Tibial artery (tissue), 4 donors: Measurements from ENCODE around the gene SCN1B.
"Not testable (repeated sequence)": the region's sequence is repeated elsewhere in the genome, so short reads cannot be mapped to it uniquely, and the experiment has no call there.

ENCODE experiments used
- DNase-seq, 2 donors: peaks; one replicate each; pipeline ENCODE4 v3.0.0-alpha.2; 2019
- H3K27ac ChIP-seq, 2 donors: fragments of 200-600 bp; sonication (generic) in 1 of 2; 1 replicate in 1 of 2; 2 replicates in 1 of 2; pipeline ENCODE4 v1.5.1; 2018 to 2019; ENCODE audit warnings: mild to moderate bottlenecking in 1 of 2
- H3K27me3 ChIP-seq, 2 donors: fragments of 200-600 bp; sonication (generic) in 1 of 2; one replicate each; pipeline versions ENCODE4 v1.5.1 to v1.6.0; 2016 to 2019
- H3K36me3 ChIP-seq, 3 donors: fragments of 200-600 bp; sonication (generic) in 2 of 3; one replicate each; pipeline ENCODE4 v1.5.1; 2016 to 2019; ENCODE audit warnings: mild to moderate bottlenecking in 2 of 3
- H3K4me1 ChIP-seq, 4 donors: fragments of 200-600 bp; sonication (generic) in 2 of 4; 1 replicate in 3 of 4; 2 replicates in 1 of 4; pipeline ENCODE4 v1.5.1; 2016 to 2019
- H3K4me3 ChIP-seq, 2 donors: fragments of 200-600 bp; sonication (generic) in 1 of 2; 1 replicate in 1 of 2; 2 replicates in 1 of 2; pipeline ENCODE4 v1.5.1; 2018 to 2019; ENCODE audit warnings: mild to moderate bottlenecking in 2 of 2
- H3K9me3 ChIP-seq, 3 donors: fragments of 200-600 bp; sonication (generic) in 1 of 3; one replicate each; pipeline ENCODE4 v1.5.1; 2016 to 2019
- CTCF ChIP-seq, 2 experiments: fragments of 200-600 bp in 1 of 2; fragments of 450-650 bp in 1 of 2; IDR thresholded peaks; one replicate each; pipeline ENCODE4 v1.5.1; 2017 to 2019; ENCODE audit warnings: antibody characterized with exemption in 2 of 2, mild to moderate bottlenecking in 1 of 2, moderate library complexity in 1 of 2
- intact Hi-C: fragments of 100-400 bp; cut with DNase I; formaldehyde crosslinking; loops from one replicate; pipeline ENCODE4 v1.15.0; 2023; ENCODE audit warnings: low total_unique reads

Gene SCN1B

GRCh38 chr19:34994643-34995541 lies 35.4 kb upstream of the SCN1B start:
- no peak for TF ChIP-seq CTCF (IDR thresholded peaks at IDR 0.05)
- H3K27me3 ChIP-seq: peaks cover 0 to 2% of the 10 kb centered on the region in 2 donors
- H3K4me3 ChIP-seq: no peak overlapping the region
- peaks cover 0 to 20% (median 16%) of the 10 kb centered on the region in 4 donors for H3K4me1 ChIP-seq
- H3K27ac ChIP-seq: peak overlapping the region; percentile 59 to 62
- DNase-seq: peak; percentile 49 to 79
- intact Hi-C loops: no loop called here
- no peaks in the 10 kb centered on the region for H3K9me3 ChIP-seq
- no peaks in the 10 kb centered on the region for H3K36me3 ChIP-seq

GRCh38 chr19:34995551-34995950 lies 34.7 kb upstream of the SCN1B start:
- intact Hi-C loops: no loop called here
- peaks cover 0 to 20% (median 16%) of the 10 kb centered on the region in 4 donors for H3K4me1 ChIP-seq
- H3K36me3 ChIP-seq: no peaks in the 10 kb centered on the region
- TF ChIP-seq CTCF (IDR thresholded peaks at IDR 0.05): no peak
- no peak for DNase-seq
- peak overlapping the region in 1 of 2 donors; percentile 62 for H3K27ac ChIP-seq
- no peaks in the 10 kb centered on the region for H3K27me3 ChIP-seq
- no peak overlapping the region for H3K4me3 ChIP-seq
- H3K9me3 ChIP-seq: no peaks in the 10 kb centered on the region

GRCh38 chr19:34997071-34997617 lies 33.1 kb upstream of the SCN1B start:
- no peaks in the 10 kb centered on the region for H3K27me3 ChIP-seq
- intact Hi-C loops: no loop called here
- DNase-seq: no peak
- no peak overlapping the region for H3K27ac ChIP-seq
- no peaks in the 10 kb centered on the region for H3K36me3 ChIP-seq
- no peak for TF ChIP-seq CTCF (IDR thresholded peaks at IDR 0.05)
- H3K4me3 ChIP-seq: no peak overlapping the region
- no peaks in the 10 kb centered on the region for H3K9me3 ChIP-seq
- peaks cover 0 to 33% (median 28%) of the 10 kb centered on the region in 4 donors for H3K4me1 ChIP-seq

GRCh38 chr19:34998224-34998623 lies 32.0 kb upstream of the SCN1B start:
- intact Hi-C loops, H3K36me3 ChIP-seq, DNase-seq, H3K27me3 ChIP-seq, H3K9me3 ChIP-seq, H3K4me3 ChIP-seq: not testable (repeated sequence)
- H3K27ac ChIP-seq: peak overlapping the region in 1 of 2 donors; percentile 89
- H3K4me1 ChIP-seq: peaks cover 0 to 42% (median 35%) of the 10 kb centered on the region in 4 donors

- Histone ChIP-seq H3K4me1 (peaks cover 0 to 49% (median 37%) of the 10 kb centered on the region in 4 donors), H3K4me3 (peak overlapping the region; percentile 98 to 99), H3K27ac (peak overlapping the region; percentile 89 to 99), H3K27me3 (no peaks in the 10 kb centered on the region), H3K9me3 (no peaks in the 10 kb centered on the region), H3K36me3 (peaks cover 0 to 4% (median 0%) of the 10 kb centered on the region in 3 donors)
- DNase-seq: peak in 1 of 2 donors; percentile 59
- TF ChIP-seq CTCF (IDR thresholded peaks at IDR 0.05): no peak
- intact Hi-C loops: no loop called here
Measured at GRCh38 chr19:34998777-34999497, 31.3 kb upstream of the SCN1B start.
